Measurements from ENCODE around the gene SUB1.

- no peak for TF ChIP-seq POLR2A (IDR thresholded peaks at IDR 0.05; ENCODE audit: low read depth)
- no peak for TF ChIP-seq EP300 (IDR thresholded peaks at IDR 0.05)
- TF ChIP-seq, protein P1, sequence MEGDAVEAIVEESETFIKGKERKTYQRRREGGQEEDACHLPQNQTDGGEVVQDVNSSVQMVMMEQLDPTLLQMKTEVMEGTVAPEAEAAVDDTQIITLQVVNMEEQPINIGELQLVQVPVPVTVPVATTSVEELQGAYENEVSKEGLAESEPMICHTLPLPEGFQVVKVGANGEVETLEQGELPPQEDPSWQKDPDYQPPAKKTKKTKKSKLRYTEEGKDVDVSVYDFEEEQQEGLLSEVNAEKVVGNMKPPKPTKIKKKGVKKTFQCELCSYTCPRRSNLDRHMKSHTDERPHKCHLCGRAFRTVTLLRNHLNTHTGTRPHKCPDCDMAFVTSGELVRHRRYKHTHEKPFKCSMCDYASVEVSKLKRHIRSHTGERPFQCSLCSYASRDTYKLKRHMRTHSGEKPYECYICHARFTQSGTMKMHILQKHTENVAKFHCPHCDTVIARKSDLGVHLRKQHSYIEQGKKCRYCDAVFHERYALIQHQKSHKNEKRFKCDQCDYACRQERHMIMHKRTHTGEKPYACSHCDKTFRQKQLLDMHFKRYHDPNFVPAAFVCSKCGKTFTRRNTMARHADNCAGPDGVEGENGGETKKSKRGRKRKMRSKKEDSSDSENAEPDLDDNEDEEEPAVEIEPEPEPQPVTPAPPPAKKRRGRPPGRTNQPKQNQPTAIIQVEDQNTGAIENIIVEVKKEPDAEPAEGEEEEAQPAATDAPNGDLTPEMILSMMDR (IDR thresholded peaks at IDR 0.05), result no peak
Observed at GRCh38 chr5:32600054-32600622, 14.8 kb downstream of the SUB1 start.

All from esophagus muscularis mucosa (tissue), 4 donors.